MG63 (cell line): ENCODE results near the gene SIX3. TPM values are rescaled to one million over a fixed set of nuclear protein-coding genes. Genes with fewer than 3 reads are reported as not detected.
A peak's percentile ranks its signal among the peaks of the same experiment; 100 is the strongest.

Experiments used
- DNase-seq: peaks from one replicate; pipeline ENCODE4 v3.0.0-alpha.2; 2020
- H3K27me3 ChIP-seq: fragments of 250-450 bp; sonication (Bioruptor Pico); 2 replicates; pipeline ENCODE4 v1.5.1; 2020; ENCODE audit warnings: mild to moderate bottlenecking, moderate library complexity
- H3K36me3 ChIP-seq: fragments of 250-450 bp; sonication (Bioruptor Pico); 2 replicates; pipeline ENCODE4 v1.5.1; 2020; ENCODE audit warnings: mild to moderate bottlenecking, moderate library complexity
- H3K4me3 ChIP-seq: fragments of 250-450 bp; sonication (Bioruptor Pico); 2 replicates; pipeline ENCODE4 v1.5.1; 2020; ENCODE audit warnings: mild to moderate bottlenecking, moderate library complexity
- H3K9me3 ChIP-seq: fragments of 250-450 bp; sonication (Bioruptor Pico); 2 replicates; pipeline ENCODE4 v1.5.1; 2020; ENCODE audit warnings: mild to moderate bottlenecking, moderate library complexity
- total RNA-seq: library from RNA; depleted of rRNA; stranded (reverse); fragments of >200 nt; shearing (Covaris generic); gene quantifications from 2 replicates; pipeline ENCODE4 v1.2.3, GENCODE V29; 2014; ENCODE audit warnings: low replicate concordance; rRNA removed

Gene SIX3
- not detected in 2 replicates for total RNA-seq

DNA sequence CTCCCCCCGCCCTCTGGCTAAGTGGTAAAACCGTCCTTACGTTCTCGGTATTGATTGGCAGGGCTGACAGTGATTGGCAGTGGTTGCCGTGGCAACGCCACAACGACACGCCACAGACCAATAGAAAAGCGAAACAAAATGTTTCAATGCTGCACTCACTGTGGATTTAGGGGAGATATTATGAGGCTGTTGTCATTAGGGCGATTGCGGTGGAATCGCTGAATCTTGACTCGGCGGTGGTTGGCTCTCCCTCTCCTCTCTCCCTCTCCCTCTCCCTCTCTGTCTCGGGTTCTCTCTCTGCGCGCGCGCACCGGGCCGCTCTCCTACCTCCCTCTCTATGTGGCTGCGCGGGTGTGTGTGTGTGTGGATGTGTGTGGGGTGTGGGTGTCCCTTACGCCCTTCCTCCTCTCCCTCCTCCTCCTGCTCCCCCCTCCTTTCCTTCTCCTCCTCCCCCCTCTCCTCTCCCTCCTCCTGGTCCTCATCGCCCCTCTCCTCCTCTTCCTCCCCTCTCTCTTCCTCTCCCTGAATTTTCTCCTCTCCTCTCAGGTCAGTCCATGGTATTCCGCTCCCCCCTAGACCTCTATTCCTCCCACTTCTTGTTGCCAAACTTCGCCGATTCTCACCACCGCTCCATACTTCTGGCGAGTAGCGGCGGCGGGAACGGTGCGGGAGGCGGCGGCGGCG lies at the start of gene SIX3:
Gene SIX3 (plus strand): TSS at position 152 of the 684 bp plus-strand sequence. CDS start 403 bp downstream, at position 555.
- Histone ChIP-seq H3K27me3 (no peaks in the 10 kb centered on the region), H3K36me3 (no peaks in the 10 kb centered on the region), H3K9me3 (no peaks in the 10 kb centered on the region), H3K4me3 (peak within 1 kb of the TSS; percentile 40)
- DNase-seq: peak; percentile 56

DNA sequence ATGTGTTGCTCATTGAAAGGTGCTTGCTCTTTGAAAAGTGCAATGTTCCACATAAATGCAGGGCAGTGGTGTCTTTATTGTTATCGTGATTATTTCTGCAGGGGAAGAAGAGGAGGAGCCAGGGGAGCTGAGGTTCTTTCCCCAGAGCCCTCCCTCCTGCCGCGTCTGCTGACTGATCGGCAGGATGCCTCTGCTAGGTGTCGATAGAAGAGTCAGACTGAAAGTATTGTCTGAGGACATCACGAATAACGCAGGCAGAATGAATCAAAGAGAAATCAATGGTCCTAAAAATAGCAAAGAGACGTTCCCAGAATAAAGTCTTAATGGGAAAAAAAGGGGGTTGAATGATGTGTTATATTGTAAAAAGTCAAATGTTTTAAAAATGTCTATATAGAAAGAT lies 47.4 kb upstream of the SIX3 start:
- H3K4me3 ChIP-seq: no peak overlapping the region
- no peaks in the 10 kb centered on the region for H3K27me3 ChIP-seq
- 0 out of 2 replicates have a peak, but pooled peaks cover 4% of the 10 kb centered on the region for H3K9me3 ChIP-seq
- DNase-seq: no peak
- H3K36me3 ChIP-seq: no peaks in the 10 kb centered on the region

DNA sequence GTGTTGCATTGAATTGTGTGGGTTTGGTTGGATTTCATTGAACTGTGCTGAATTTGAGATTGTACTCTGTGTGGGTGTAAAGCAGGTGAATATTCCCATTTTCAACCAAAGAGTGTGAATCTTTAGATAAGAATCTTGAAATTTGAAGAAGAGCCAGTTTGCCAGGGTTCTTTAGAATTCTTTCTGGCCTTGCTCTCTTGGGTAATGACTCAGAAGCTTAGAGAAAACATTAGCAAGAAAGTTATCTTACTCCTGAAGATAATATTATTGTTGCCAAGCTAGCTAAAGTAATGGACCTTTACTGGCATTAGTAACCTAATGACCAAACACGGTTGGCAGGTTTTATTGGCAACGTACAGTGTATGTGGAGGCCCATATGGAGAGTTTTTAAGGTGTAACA lies 46.4 kb upstream of the SIX3 start:
- Histone ChIP-seq H3K36me3 (no peaks in the 10 kb centered on the region), H3K4me3 (no peak overlapping the region), H3K9me3 (0 out of 2 replicates have a peak, but pooled peaks cover 4% of the 10 kb centered on the region), H3K27me3 (no peaks in the 10 kb centered on the region)
- DNase-seq: peak; percentile 43

DNA sequence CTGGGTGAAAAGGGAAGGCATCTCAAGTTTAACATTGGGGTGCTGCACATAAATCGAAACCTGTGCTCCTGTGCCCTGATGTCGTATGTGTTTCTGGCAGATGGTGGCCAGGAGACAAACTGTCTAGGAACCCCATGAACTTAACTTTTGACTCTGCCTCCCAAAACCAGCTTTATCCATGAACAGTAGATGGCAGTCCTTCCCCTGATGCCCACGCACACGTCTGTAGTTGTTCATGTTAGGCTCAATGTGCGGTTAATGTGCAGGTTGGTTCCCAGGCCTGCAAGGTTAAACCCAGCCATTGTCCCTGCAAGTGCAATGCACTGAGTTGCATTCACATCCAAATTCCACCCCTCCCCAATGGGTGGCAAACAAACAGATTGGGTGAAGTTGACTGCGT lies 44.1 kb upstream of the SIX3 start:
- no peak overlapping the region for H3K4me3 ChIP-seq
- H3K27me3 ChIP-seq: no peaks in the 10 kb centered on the region
- no peaks in the 10 kb centered on the region for H3K36me3 ChIP-seq
- no peaks in the 10 kb centered on the region for H3K9me3 ChIP-seq
- no peak for DNase-seq

DNA sequence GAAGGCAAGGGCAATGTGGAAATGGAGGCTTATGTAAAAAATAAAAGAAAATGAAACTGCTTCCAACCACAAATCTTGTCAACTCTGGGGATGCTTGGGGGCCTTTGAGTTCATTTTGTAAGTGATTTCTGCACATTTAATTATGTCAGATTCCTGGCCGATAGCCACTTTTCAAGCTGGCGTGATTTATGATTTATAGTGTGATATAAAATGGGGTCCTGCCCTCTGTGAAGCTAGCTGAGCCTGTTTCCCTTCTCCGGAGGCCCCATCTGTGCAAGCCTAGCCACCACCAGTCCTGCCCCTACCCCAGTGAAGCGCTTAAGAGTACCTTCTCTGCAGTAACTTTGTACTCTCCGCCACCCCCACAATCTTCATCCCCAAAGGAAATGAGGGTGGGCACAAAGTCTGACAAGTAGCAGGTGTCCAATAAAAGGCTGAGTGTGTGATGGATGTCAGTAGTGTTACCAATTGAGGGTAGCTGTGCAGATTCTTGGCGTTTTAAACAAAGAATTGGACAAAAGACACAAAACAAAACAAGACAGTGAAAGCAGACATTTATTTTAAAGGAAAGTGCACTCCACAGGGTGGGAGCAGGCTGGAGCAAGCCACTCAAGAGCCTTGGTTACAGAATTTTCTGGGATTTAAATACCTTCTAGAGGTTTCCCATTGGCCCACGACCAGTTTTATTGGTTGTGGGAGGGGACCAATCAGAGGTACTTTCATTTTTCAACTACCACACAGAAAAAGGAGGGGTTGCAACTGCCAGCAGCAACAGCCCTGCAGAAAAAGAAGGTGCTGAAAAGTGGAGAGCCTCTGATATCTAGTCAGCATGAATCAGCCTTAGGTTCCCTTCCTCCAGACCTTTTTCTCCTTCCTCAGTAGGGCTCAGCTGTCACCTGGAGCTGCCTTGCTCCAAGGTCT lies 39.0 kb upstream of the SIX3 start:
- H3K27me3 ChIP-seq: no peaks in the 10 kb centered on the region
- H3K36me3 ChIP-seq: no peaks in the 10 kb centered on the region
- no peak for DNase-seq
- H3K4me3 ChIP-seq: no peak overlapping the region
- no peaks in the 10 kb centered on the region for H3K9me3 ChIP-seq

DNA sequence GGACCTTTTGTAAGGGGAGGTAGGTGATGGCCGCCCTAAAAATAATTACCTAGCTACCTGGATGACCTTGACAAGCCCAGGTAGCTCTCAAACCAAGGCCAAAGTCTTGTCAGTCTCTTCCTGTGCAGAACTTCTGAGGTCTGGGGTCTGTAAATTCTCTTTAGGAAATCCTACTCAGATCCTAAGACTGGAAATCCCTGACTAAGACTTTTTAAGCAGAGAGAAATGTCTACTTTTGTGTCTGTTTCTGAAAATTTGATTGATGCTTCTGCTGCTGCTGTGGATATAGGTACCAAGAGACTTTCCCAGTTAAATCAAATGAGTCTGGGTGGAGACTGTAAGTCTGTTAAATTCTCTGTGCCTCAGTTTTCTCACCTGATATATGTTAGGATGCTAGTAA lies 36.9 kb upstream of the SIX3 start:
- Histone ChIP-seq H3K4me3 (no peak overlapping the region), H3K27me3 (no peaks in the 10 kb centered on the region), H3K36me3 (no peaks in the 10 kb centered on the region), H3K9me3 (no peaks in the 10 kb centered on the region)
- DNase-seq: no peak

DNA sequence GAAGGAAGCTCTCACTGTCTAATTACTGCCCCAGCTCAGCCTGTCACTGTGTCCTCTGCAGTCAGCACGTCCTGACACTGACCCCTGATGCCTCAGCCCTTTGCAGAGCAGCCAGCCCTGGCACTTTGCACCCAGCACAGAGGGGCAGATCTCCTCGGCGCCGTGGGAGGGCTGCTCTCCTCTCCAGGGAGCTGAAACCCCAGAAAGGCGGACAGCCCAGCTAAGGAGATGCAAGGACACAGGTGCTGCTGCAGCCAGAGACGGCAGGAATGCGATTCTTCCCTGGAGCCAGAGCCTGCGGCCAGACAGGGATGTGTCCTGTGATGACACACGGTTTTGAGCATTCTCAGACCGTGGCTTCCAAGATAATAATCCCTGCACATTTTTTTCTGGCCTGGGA lies 34.5 kb upstream of the SIX3 start:
- DNase-seq: peak; percentile 53
- Histone ChIP-seq H3K27me3 (no peaks in the 10 kb centered on the region), H3K9me3 (peaks cover 8% of the 10 kb centered on the region), H3K36me3 (no peaks in the 10 kb centered on the region), H3K4me3 (no peak overlapping the region)

DNA sequence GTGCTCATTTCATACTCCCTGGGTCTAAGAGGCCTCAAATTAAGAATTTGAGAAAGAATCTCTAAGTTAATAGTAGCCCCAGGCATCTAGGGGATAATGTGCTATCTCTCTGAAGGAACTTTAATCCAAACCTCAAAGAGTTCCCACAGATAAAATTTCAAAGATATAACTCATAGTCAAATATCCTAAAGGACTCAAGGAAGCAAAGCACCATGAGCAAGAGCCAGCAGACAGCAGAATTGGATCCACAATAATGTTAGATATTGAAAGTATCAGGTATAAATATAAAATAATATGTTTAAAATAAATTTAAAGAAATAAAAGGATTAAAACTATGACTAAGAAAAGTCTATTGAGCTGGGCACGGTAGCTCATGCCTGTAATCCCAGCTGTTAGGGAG lies 31.7 kb upstream of the SIX3 start:
- no peak for DNase-seq
- Histone ChIP-seq H3K4me3 (no peak overlapping the region), H3K9me3 (peaks cover 8% of the 10 kb centered on the region), H3K36me3 (no peaks in the 10 kb centered on the region), H3K27me3 (no peaks in the 10 kb centered on the region)

DNA sequence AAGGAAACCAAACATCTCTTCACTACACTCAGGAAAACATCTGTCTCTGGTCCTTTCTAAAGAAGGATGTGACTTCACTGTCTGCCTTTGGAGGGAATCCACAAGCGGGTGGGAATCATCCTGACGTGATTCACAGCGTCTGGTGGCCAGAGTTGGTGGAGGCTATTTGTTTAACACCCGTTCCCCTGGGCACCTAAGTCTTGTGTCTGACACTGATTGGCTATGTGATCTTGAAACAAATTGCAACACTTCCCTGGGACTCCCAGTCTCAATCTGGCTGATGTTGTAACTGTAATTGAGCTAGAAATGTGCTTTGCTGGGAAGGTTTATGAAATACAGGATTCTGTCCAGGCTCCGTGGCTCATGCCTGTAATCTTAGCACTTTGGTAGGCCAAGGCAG lies 28.8 kb upstream of the SIX3 start:
- Histone ChIP-seq H3K4me3 (no peak overlapping the region), H3K9me3 (peaks cover 8% of the 10 kb centered on the region), H3K27me3 (no peaks in the 10 kb centered on the region), H3K36me3 (no peaks in the 10 kb centered on the region)
- DNase-seq: peak; percentile 84

DNA sequence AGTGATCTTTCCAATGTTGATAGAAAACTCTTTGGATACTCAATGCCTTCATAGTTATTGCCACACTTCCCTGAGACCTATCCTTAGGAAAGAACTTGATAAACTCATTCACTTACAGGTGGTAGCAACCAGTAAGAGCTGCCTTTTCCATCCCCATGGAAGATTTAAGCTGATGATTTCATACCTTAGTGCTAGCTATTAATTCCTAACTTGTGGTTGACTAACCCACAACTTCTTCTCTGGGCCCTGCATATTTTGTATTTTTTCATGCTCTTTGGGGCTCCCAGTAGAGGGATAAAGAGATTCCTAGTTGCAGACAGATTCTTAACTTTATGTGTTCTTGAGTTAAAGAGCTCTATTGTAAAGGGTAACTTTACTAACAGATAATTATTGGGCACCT lies 25.2 kb upstream of the SIX3 start:
- Histone ChIP-seq H3K9me3 (peaks cover 2% of the 10 kb centered on the region; the same call in 1 of the 2 replicates), H3K36me3 (no peaks in the 10 kb centered on the region), H3K27me3 (no peaks in the 10 kb centered on the region), H3K4me3 (no peak overlapping the region)
- DNase-seq: no peak

DNA sequence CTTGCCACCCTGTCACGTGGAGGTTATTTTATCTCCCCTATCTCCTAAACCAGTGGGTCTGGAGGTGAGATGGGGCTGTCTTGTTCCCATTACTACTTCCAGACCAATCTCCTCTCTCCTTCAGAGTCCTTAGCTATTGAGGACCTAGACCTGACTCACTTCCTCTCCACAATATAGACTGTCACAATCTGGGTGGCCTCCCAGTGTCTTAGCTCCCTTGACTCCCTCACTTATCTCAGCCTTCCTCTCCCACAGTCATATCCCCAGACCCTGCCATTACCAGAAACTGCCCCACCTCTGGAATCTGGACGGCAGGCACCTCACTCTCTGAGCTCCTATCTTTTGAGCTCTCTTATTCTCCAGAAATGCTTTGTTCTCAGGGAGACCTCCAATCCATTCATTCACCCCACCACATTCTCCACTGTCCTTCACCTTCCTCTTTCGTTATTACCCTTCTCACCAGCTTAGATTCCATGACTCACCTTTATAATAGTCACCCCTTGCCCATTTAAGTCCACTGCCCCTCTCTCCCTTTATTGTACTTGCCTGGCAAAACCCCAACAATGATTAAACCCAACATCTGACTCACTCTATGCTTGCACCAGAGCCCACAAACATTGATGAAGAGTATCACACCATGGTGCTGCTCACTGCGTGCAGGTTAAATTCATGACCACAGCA lies 23.3 kb upstream of the SIX3 start:
- Histone ChIP-seq H3K9me3 (no peaks in the 10 kb centered on the region), H3K4me3 (no peak overlapping the region), H3K27me3 (no peaks in the 10 kb centered on the region), H3K36me3 (no peaks in the 10 kb centered on the region)
- peak; percentile 42 for DNase-seq

DNA sequence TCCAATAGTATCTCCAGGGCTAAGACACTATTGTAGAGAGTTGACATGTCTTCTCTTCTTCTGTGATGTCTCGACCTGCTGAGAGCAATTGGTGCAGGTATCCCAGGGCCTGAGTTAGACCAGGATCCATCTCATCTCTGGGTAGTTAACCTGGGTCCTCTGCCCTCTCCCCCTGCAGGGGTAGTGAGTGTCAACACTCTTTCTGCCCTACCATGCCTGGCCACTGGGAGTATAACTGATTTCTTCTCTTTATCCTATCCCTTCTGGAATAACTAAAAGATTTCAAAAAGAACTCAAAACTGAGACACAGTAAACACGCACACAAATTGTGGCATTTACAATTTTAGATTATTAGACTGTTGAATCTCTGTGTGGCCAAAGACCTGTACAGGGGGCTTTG lies 20.8 kb upstream of the SIX3 start:
- Histone ChIP-seq H3K36me3 (no peaks in the 10 kb centered on the region), H3K4me3 (no peak overlapping the region), H3K27me3 (peaks cover 17% of the 10 kb centered on the region), H3K9me3 (no peaks in the 10 kb centered on the region)
- no peak for DNase-seq

DNA sequence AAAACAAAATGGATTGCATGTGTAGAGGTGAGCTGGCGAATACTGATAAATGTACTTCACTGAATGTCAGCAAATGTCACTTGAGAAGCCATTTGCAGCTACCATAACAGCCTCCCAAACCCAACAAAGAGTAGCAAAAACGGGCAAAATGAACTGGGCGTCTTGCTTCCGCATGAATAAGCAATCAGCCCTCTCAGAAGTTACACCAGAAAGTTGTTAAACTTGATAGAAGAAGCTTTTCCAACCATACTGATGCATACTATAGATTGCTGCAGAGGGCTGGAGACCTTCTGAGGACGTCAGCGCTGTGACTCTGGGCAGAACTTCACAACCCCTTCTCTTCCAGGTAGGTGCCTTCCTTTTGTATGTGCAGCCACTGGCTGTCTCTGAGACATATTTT lies 18.7 kb upstream of the SIX3 start:
- DNase-seq: no peak
- peaks cover 32% of the 10 kb centered on the region for H3K27me3 ChIP-seq
- H3K36me3 ChIP-seq: no peaks in the 10 kb centered on the region
- no peak overlapping the region for H3K4me3 ChIP-seq
- no peaks in the 10 kb centered on the region for H3K9me3 ChIP-seq

DNA sequence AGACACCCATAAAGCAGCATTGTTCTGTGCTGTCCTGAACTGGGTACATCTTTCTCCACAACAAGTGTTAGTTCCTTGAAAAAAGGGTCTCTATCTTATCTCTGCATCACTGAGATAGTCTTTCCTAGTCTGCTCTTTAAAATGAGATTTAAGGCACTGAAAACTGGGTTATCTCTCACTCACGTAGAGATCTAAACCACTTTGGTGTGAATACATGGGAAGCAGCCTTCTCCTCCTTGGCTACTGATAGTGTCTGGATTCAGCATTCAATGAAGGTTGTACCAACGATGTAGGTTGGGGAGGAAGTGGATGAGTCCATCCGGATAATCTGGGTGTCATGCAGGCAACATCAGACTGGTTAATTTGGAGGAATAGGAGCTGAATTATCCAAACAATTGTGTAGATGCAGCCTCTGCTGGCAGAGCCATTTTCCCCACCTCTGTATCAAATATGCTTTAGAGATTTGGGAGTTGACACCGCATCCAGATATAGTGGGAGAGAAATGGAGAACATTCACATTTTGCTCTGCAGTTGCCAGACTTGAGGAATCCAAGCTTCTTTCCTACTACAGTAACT lies 15.9 kb upstream of the SIX3 start:
- DNase-seq: no peak
- Histone ChIP-seq H3K4me3 (no peak overlapping the region), H3K36me3 (no peaks in the 10 kb centered on the region), H3K27me3 (peaks cover 41% of the 10 kb centered on the region), H3K9me3 (no peaks in the 10 kb centered on the region)

DNA sequence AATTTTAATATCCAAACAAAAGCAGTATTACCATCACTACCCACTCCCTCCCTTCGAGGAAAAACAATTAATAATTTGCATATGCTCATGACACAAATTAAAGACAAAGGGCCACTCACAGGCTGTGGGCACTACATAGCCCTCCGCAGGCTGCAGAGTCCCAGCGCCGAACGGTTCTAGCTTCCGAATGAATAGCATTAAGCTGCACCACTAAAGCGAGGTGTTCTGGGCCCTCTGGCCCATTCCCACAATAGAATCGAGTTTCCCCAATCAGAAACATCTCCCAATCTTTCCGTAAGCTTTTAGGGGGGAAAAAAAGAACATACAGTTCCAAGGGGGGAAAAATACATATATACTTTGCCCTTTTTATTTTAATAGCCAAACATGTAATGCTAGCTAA lies 14.5 kb upstream of the SIX3 start:
- no peak for DNase-seq
- Histone ChIP-seq H3K9me3 (no peaks in the 10 kb centered on the region), H3K36me3 (no peaks in the 10 kb centered on the region), H3K27me3 (peaks cover 41% of the 10 kb centered on the region), H3K4me3 (no peak overlapping the region)

DNA sequence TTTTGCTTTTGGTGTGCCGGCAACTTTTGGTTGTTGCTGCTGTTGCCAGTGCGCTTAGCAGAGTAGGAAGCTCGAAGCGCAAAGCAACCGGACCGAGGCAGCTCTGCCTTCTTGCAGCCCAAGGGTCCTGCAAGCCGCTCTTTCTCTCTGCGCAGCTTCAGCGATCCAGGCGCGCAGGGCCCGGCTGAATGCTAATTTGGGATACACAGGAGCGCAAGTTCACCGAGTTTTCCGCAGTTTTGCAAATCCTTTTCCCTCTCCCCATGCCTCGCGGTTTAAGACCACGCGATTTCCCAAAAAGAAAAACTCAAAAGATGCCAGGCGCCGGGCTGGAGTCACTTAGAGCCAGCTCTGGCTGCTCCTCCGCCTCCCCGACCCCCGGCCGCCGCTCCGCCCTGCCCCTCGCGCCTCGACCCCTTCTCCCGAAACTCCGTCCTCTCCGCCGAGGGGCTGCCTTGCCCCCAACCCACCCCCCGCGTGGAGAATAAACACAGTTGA lies 13.5 kb upstream of the SIX3 start:
- H3K27me3 ChIP-seq: peaks cover 41% of the 10 kb centered on the region

More for the DNA sequence above, 13.5 kb upstream of the SIX3 start:
- H3K36me3 ChIP-seq: no peaks in the 10 kb centered on the region
- H3K9me3 ChIP-seq: no peaks in the 10 kb centered on the region
- DNase-seq: no peak
- no peak overlapping the region for H3K4me3 ChIP-seq
